Stimulated activated CD4-positive, alpha-beta T cell treated with anti-CD3 and anti-CD28 coated beads, Interleukin-12 subunit alpha, Interleukin-12 subunit beta, amount 100 ng/mL, for 48 hours (primary cell): ENCODE measurements around the gene CDK8.
"Not testable (repeated sequence)": the region's sequence is repeated elsewhere in the genome, so short reads cannot be mapped to it uniquely, and the experiment has no call there.

Experiments
- DNase-seq, 3 donors: peaks; one replicate each; pipeline ENCODE4 v3.0.0-alpha.2; 2020; ENCODE audit warnings: low read depth in 2 of 3, low spot score in 1 of 3

The CDK8 gene

GRCh38 chr13:26310470-26310869, 56.5 kb downstream of the CDK8 start:
- no peak for DNase-seq

DNA sequence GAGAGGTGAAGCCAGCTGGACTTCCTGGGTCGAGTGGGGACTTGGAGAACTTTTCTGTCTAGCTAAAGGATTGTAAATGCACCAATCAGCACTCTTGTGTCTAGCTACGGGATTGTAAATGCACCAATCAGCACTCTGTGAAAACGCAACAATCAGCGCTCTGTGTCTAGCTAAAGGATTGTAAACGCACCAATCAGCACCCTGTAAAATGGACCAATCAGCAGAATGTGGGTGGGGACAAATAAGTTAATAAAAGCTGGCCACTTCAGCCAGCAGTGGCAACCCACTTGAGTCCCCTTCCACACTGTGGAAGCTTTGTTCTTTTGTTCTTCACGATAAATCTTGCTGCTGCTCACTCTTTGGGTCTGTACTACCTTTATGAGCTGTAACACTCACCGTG, 58.1 kb downstream of the CDK8 start:
- DNase-seq = not testable (repeated sequence)

GRCh38 chr13:26316095-26316494, 62.2 kb downstream of the CDK8 start:
- DNase-seq = not testable (repeated sequence)

GRCh38 chr13:26320766-26321165, 66.8 kb downstream of the CDK8 start:
- no peak for DNase-seq

DNA sequence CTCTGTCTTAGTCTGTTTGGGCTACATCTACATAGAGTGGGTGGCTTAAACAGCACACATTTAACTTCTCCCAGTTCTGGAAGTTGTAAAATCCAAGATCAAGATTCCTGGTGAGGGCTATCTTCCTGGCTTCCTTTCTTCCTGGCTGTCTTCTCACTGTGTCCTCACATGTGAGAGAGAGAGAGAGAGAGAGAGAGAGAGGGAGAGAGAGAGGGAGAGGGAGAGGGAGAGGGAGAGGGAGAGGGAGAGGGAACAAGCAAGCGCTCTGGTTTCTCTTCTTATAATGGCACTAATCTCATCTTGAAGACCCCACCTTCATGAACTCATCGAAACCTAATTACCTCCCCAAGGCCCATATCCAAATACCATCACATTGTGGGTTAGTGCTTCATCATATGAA, 69.2 kb downstream of the CDK8 start:
- DNase-seq = no peak

DNA sequence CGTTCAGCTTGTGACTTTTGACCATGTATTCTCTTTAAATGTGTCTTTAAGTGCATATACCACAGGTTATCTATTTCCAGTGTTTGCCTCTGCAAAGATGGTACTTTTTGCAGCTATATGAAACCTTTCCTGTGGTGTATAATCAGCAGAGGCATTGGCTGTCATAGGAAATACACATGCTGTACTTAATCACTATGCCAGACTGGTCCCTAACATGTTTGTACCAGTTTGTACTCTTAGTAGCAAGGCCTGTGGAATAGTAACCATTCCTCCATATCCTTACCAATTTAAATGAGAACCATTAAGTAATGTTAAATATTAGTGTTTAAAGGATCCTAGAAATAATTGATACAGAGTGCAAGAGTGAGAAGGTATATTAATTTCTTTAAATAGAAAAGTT, 69.8 kb downstream of the CDK8 start:
- DNase-seq = no peak

GRCh38 chr13:26324294-26324693, 70.4 kb downstream of the CDK8 start:
- DNase-seq = no peak

GRCh38 chr13:26324867-26325266, 70.9 kb downstream of the CDK8 start:
- DNase-seq = no peak

- no peak for DNase-seq
Observed at GRCh38 chr13:26325876-26326275, 71.9 kb downstream of the CDK8 start.

- no peak for DNase-seq
Observed at GRCh38 chr13:26326562-26326961, 72.6 kb downstream of the CDK8 start.

- DNase-seq = no peak
Observed at GRCh38 chr13:26327940-26328725, 74.2 kb downstream of the CDK8 start.

DNA sequence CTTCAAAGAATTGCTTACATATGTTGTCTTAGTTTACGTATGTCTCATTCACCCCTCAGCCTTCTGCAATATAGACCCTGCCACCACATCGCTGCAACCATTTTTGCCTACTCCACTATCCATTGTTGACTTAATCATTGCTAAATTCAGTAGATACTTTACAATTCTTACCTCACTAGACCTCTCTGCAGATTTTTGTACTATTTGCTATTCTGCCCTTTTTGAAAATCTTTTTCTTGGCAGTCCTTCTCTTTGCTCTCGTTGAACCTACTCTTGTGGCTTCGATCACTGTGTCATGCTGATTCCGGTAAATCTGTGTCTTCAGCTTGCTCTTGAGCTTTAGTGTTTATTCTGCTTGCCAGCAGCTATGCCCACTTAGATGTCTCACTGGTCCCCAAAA, 81.2 kb downstream of the CDK8 start:
- no peak for DNase-seq

DNA sequence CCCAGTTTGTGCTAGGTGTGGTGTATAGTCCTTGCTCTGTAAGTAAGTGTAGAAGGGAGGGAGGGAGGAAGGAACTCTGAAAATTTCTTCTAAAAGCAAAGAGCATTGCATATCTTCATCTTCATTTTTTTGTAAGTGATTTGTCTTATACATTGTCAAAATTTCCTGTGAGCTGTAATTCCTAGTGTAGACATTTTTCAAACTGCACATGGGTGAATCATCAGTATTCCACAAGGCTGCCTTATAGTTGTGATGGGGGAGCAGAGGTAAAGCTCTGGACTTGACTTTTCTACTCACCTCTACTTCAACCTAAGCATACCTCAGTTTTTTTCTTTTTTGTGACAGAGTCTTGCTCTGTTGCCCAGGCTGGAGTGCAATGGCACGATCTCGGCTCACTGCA, 86.9 kb downstream of the CDK8 start:
- no peak for DNase-seq

- no peak for DNase-seq
Observed at GRCh38 chr13:26342898-26343297, 89.0 kb downstream of the CDK8 start.

DNA sequence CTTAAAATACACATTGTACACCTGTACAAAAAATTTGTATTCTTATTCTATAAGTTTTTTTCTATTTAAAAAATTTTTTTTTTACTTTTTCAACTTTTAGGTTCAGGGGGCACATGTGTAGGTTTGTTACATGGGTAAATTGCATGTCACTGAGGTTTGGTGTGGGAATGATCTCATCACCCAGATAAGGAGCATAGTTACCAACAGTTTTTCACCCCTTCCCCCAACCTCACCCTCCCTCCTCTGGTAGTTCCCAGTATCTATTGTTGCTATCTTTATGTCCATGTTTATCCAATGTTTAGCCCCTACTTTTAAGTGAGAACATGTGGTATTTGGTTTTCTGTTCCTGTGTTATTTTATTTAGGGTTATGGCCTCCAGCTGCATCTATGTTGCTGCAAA, 89.9 kb downstream of the CDK8 start:
- no peak for DNase-seq

DNA sequence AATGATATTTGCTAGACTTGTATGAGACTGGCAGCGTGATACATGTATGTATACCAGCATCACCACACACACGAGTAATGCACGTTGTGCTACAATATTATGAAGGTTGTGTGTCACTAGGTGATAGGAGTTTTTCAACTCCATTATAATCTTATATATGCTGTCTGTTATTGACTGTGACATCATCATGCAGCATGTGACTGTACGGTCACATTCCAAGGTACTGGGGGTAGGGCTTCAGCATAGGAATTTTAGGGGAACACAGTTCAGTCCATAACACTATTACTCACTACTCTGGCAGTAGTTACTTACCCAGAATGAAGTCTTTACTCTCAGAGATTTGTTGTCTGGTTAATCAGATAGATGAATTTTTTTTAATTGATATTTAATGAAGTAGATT, 91.1 kb downstream of the CDK8 start:
- no peak for DNase-seq

- no peak for DNase-seq
Observed at GRCh38 chr13:26348966-26349365, 95.0 kb downstream of the CDK8 start.

DNA sequence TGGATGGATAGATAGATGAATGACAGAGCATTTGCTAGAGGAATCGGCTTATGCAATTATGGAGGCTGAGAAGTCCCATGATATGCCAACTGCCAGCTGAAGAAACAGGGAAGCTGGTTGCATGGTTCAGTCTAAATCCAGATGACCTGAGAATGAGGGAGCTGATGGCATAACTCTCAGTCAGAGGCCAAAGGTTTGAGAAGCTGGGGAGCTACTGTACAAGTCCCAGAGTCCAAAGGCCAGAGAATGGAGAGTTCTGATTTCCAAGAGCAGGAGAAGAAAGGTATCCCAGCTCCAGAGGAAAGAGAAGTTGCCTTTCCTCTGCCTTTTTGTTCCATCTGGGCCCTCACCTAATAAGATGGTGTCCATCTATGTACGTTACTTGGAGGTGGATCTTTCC, 108.3 kb downstream of the CDK8 start:
- DNase-seq = no peak

DNA sequence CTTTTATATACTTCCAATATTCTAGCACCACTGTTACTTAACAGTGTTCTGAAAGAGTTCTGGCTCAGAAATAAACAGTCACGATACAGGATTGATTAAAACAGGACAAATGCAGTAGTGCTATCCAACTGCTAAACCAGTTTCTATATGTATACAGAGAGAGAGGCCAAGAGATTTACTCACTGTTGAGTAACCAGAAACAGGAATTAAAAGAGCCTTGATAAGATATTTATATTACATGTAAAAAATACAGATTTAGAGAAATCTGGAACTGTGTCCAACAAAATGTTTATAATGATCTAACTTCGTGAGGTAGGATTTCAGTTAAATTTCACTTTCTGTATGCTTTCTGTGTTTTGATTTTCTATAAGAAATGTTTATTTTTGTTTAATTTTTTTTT, 116.6 kb downstream of the CDK8 start:
- no peak for DNase-seq

GRCh38 chr13:26372747-26373146, 118.8 kb downstream of the CDK8 start:
- DNase-seq = no peak

DNA sequence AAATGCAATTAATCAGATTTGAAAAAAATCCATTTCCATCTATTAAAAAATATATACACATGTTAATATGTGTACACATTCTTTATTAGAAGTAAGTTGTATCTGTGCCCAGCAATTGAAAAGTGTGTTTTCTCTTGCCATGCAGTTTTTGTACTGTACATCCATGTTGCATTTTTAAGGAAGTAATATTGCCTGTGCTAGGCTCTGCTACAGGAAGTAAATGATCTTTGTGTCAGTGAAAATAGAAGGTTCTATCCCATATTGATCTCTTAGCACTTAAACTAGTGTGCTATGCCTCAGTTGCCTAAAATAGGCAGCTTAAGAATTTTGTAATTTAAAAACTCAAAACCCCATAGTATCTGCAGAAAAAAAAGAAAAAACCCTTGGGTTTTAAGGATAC, 122.5 kb downstream of the CDK8 start:
- no peak for DNase-seq

DNA sequence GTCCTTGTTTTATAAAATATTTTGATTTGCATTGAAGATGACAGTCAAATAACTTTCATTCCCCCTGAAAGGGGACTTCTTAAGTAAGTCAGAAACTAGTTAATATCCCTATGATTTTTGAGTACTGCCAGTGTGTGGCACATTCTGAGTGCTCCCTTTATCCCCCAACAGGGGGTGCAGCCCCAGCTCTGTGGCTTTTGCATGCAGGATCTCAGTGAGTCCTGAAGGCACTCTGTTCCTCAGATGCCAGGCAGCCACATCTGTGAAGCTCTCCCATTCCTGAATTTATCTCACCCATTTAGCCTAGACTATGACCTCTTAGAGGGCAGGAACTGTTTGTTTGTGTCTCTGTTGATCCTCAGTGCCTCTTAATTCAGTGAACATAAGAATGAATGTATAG, 123.1 kb downstream of the CDK8 start:
- no peak for DNase-seq

GRCh38 chr13:26378116-26378515, 124.2 kb downstream of the CDK8 start:
- no peak for DNase-seq
